DMS114 treated with DMSO at 0.1 percent for 48 hours (cell line): Measurements from ENCODE around the gene ASPG.

Experiments
- DNase-seq: peaks from one replicate; lab custom pipeline; 2025; ENCODE audit not compliant: unreplicated experiment; lab: John Stamatoyannopoulos, UW

ASPG gene

DNA sequence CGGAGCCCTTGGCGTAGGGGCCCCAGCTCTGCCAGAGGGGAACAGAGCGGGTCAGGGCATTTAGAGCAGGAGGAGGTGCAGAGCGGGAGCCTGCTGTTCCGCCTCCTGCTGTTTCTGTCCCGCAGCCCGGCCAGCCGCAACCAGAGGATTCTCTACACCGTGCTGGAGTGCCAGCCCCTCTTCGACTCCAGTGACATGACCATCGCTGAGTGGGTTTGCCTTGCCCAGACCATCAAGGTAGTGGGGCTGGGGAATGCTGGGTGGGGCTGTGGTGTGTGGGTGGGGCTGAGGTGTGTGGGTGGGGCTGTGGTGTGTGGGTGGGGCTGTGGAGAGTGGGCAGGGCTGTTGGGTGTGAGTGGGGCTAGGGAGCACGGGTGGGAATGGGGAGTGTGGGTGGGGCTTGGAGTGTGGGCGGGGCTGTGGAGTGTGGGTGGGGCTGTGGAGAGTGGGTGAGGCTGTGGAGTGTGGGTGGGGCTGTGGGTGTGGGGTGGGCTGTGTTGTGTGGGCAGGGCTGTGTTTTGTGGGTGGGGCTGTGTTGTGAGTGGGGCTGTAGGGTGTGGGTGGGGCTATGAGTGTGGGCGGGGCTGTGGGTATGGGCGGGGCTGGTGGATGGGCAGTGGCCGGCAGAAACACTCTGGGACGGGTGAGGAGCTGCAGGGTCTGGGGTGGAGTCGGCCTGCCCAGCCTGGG is 8.0 kb downstream of the ASPG start:
- DNase-seq, result no peak

DNA sequence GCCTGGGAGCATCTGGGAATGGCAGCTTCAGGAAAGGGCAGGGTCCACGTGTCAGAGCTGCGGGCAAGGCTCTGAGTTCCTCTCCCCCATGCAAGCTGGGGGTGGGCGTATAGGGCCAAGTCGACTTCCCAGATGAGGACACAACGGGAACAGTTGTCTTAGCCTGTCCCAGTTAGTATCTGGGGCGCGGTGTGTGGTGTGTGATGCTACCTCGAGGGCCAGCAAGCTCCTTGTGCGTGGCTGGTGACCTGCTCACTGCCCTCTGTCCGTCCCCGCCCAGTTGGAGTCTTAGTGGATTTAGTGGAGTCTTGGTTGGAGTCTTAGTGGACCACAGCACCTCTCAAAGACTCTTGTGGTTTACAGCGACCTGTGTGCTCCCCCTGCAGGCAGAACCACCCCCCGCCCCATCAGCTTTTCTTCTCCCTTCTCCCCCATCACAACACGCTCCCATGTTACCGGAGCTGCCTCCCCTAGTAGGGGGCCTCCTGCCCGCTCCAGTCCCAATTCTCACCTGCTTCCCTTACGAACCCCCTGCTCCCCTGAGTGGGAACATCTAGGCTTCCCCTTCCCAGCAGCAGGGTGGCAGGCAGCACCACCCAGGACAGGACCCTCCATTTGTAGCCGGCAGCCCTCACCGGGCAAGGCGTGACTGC is 8.7 kb downstream of the ASPG start:
- DNase-seq, result no peak

DNA sequence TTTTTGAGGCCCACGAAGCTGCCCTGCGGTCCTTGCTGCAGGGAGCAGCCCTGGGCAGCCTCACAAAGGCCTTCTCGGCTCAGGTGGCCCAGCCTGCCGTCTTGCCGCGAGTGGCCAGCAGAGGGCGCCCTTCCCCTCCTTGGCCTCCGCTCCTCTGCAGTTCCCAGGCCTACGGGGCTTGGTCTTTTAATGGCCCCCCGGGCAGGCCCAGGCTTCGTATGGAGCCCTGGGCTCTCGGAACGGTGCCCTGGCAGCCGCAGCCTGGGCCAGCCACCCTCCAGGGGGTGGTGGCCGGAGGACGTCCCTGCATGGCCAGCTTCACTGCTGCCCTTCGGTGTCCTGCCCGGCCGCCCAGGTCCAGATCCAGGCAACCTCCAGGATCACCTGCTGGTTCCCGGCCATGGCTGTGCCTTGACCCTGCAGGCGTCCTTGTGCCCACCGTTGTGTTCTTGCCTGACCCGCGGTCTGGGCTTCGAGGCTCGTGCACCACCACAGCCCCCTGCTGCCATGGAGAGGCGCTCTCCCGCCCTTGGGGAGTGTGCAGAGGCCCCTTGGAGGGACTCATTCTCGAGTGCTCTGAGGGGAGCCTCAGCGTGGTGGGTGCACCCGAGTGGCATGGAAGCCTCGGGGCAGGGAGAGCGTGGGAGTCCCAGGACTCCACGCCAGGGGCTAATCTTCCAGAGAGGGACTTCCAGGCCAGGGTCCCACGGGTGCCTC is 9.4 kb downstream of the ASPG start:
- peak; percentile 3 for DNase-seq

- no peak for DNase-seq
Measured at GRCh38 chr14:104095426-104096310, 10.2 kb downstream of the ASPG start.

DNA sequence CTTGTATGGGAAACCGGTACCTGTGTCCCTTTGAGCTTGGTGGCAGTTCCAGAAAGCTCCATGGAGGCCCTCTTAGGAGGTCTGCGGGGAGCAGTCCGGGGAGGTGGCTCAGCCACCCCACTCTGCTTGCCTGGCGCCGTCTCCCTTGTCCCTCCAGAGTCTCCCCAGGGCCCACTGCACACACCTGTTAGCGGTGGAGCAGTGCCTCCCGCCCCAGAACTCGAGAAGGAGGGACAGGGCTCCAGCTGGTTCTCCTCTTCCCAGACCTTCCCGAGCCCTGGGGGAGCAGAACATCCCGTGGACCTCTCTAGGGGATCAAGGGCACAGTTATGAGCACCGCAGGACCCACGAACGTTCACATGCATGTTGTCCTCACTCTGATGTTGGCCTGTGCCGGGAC is 10.8 kb downstream of the ASPG start:
- DNase-seq, result no peak

DNA sequence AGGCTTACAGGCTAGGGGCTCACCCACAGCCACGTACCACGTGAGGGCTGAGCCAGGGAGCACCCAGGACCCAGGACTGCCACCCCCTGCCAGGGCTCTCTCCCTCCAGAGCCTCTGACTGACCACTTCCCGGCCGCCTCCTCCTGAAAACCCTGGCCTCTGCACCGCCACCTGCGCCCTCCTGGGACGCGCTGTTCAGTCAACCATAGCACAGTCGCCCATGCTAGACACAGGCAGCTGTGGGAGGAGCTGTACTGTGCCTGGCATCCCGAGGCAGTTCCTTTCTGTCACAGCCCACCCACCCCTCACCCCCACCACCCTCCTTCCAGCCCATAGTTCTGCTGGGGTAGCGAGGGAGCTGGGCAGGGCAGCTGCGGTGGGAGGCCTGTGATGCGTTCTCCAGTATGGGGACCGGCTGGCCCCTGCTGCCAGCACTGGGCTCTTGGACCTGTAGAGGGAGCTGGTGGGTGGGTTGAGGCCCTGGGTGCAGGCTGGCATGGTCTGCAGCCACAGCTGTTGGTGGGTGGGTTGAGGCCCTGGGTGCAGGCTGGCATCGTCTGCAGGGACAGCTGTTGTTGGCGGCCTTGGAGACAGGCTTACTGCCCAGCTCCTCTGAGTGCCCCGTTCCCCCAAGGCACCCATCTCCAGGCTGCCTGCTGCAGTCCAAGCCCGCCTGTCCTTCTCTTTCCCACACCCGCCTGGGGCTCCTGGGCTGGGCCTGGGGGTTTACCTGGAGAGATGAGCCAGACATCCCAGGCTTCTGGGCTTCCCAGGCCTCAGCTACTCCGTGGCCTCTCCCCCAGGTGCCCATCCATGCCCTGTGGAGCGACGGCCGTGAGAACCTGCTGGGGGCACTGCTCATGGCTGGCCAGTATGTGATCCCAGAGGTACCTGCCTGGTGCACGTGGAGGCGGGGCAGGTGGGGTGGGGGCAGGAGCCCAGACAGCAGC is 11.5 kb downstream of the ASPG start:
- DNase-seq, result no peak

- no peak for DNase-seq
Measured at GRCh38 chr14:104098272-104099095, 13.0 kb downstream of the ASPG start.

GRCh38 chr14:104099096-104100041 is 13.9 kb downstream of the ASPG start:
- no peak for DNase-seq

- DNase-seq, result no peak
Measured at GRCh38 chr14:104100171-104101085, 14.9 kb downstream of the ASPG start.

- no peak for DNase-seq
Measured at GRCh38 chr14:104101086-104101621, 15.7 kb downstream of the ASPG start.

DNA sequence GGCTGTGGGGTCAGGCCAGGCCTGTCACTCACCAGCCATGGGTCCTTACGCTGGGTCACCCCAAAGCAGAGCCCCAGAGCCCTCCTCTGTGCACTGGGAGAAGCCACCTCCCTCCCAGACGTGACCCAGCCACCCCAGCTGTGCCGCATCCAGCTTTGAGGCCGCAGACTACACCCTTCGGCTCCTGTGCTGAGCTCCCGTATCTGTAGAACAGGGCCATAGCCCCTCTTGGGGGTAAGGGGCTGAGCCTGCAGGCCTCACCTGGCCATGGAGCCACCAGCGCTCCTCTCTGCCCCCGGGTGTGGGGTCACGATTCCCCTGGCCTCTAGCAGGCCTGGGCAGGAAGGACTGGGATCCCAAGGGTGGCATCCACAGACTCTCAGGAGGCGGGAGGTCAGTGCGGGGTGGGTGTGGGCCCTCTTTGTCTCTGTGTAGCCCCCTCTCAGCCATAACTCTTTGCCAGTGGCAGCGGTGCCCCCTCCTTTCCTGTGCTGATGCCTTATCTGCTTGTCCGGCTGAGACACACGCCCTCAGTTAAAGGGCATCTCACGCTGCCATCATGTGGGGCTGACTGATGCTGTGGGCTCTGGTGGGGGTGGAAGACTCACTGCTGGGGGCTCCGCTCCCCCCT is 16.3 kb downstream of the ASPG start:
- DNase-seq, result no peak

GRCh38 chr14:104102282-104102914 is 16.9 kb downstream of the ASPG start:
- no peak for DNase-seq

DNA sequence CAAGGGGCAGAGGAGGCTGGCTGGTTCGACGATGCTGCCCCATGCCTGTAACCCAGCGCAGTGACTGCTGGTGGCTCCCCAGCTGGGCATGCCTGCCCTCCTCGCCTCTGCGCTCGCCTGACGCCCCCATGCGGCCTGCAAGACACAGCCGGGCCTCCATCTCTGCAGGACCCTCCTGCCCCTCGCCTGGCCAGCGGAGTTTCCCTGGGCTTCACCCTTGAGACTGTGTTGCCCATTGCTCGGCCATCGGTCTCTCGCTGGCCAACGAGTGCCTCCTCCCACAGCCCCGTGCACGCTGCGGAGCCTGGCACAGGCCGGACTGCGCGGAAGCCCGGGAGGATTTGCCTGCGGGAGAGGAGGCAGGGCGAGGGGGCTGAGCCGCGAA is 17.6 kb downstream of the ASPG start:
- DNase-seq, result no peak

- no peak for DNase-seq
Measured at GRCh38 chr14:104103446-104104075, 18.1 kb downstream of the ASPG start.

- no peak for DNase-seq
Measured at GRCh38 chr14:104104076-104104901, 18.8 kb downstream of the ASPG start.
